Fibroblast of villous mesenchyme (primary cell): ENCODE measurements around the gene DPP10. TPM values are rescaled to one million over a fixed set of nuclear protein-coding genes. Genes with fewer than 3 reads are reported as not detected.

ENCODE experiments used
- DNase-seq: peaks from one replicate; pipeline ENCODE4 v3.0.0-alpha.2; 2010; ENCODE audit warnings: low read depth
- H3K4me3 ChIP-seq: 2 replicates; pipeline ENCODE4 v1.5.1; 2011; ENCODE audit warnings: low read depth, mild to moderate bottlenecking, low read length
- CTCF ChIP-seq: IDR thresholded peaks from 2 replicates; pipeline ENCODE4 v1.5.1; 2012; ENCODE audit warnings: low read depth, mild to moderate bottlenecking, low read length; ENCODE audit not compliant: insufficient read depth
- total RNA-seq: library from RNA; depleted of rRNA; stranded (reverse); fragments of >200 nt; gene quantifications from 2 replicates; pipeline ENCODE4 v1.2.3, GENCODE V29; 2012

DPP10 gene
- total RNA-seq, 1 donor = under 0.01 TPM

- DNase-seq = no peak
- no peak overlapping the region for H3K4me3 ChIP-seq
- no peak for TF ChIP-seq CTCF
Measured at GRCh38 chr2:114569166-114569565, 126.7 kb downstream of the DPP10 start.

GRCh38 chr2:114577657-114578056, 135.2 kb downstream of the DPP10 start:
- no peak for DNase-seq

GRCh38 chr2:114579542-114579941, 137.1 kb downstream of the DPP10 start:
- no peak for TF ChIP-seq CTCF
- no peak overlapping the region for H3K4me3 ChIP-seq
- no peak for DNase-seq

More at GRCh38 chr2:114577657-114578056, 135.2 kb downstream of the DPP10 start:
- no peak for TF ChIP-seq CTCF
- no peak overlapping the region for H3K4me3 ChIP-seq

GRCh38 chr2:114580691-114581090, 138.2 kb downstream of the DPP10 start:
- no peak overlapping the region for H3K4me3 ChIP-seq
- DNase-seq = no peak
- no peak for TF ChIP-seq CTCF

GRCh38 chr2:114598329-114598728, 155.9 kb downstream of the DPP10 start:
- TF ChIP-seq CTCF = no peak
- no peak overlapping the region for H3K4me3 ChIP-seq
- no peak for DNase-seq

- TF ChIP-seq CTCF = no peak
- no peak overlapping the region for H3K4me3 ChIP-seq
- DNase-seq = no peak
Measured at GRCh38 chr2:114609203-114609602, 166.8 kb downstream of the DPP10 start.

- H3K4me3 ChIP-seq = no peak overlapping the region
- no peak for DNase-seq
- TF ChIP-seq CTCF = no peak
Measured at GRCh38 chr2:114609801-114610200, 167.4 kb downstream of the DPP10 start.
